Activated CD4-positive, alpha-beta memory T cell treated with anti-CD3 and anti-CD28 coated beads for 36 hours (primary cell): Measurements from ENCODE around the gene UQCC3. TPM values are rescaled to one million over a fixed set of nuclear protein-coding genes. Genes with fewer than 3 reads are reported as not detected.
"Not testable (repeated sequence)": the region's sequence is repeated elsewhere in the genome, so short reads cannot be mapped to it uniquely, and the experiment has no call there.

Experiments used
- CTCF ChIA-PET: fragments of 350-600 bp; sonication (Branson Sonifier 250); formaldehyde crosslinking; loops from one replicate; lab custom pipeline; 2021; ENCODE audit warnings: antibody characterized with exemption, inconsistent platforms; lab: Charles Lee
- POLR2A ChIA-PET: fragments of 350-600 bp; sonication (Branson Sonifier 250); formaldehyde crosslinking; loops from one replicate; lab custom pipeline; 2021; ENCODE audit warnings: antibody characterized with exemption; lab: Charles Lee
- DNase-seq: peaks from one replicate; pipeline ENCODE4 v3.0.0-alpha.2; 2020
- H3K27ac Mint-ChIP-seq: one replicate; pipeline ENCODE4 v1.8.0; 2021; ENCODE audit warnings: mixed read lengths
- H3K27me3 Mint-ChIP-seq: one replicate; pipeline ENCODE4 v1.8.0; 2021; ENCODE audit warnings: mixed read lengths
- H3K36me3 Mint-ChIP-seq: one replicate; pipeline ENCODE4 v1.8.0; 2021; ENCODE audit warnings: mixed read lengths
- H3K4me1 Mint-ChIP-seq: one replicate; pipeline ENCODE4 v1.8.0; 2021; ENCODE audit warnings: low read depth, mixed read lengths
- H3K4me3 Mint-ChIP-seq: one replicate; pipeline ENCODE4 v1.8.0; 2021; ENCODE audit warnings: mild to moderate bottlenecking, mixed read lengths
- H3K9me3 Mint-ChIP-seq: one replicate; pipeline ENCODE4 v1.8.0; 2021; ENCODE audit warnings: mixed read lengths
- intact Hi-C: fragments of 100-400 bp; cut with micrococcal nuclease; formaldehyde crosslinking; loops from one replicate; pipeline ENCODE4 v1.15.1; 2023
- total RNA-seq, 2 experiments: library from RNA; stranded (reverse); gene quantifications; one replicate each; pipeline ENCODE4 v1.2.3, GENCODE V29; 2021

Gene UQCC3
- total RNA-seq, 2 experiments from 2014 or later: 6.0 to 6.2 TPM

DNA sequence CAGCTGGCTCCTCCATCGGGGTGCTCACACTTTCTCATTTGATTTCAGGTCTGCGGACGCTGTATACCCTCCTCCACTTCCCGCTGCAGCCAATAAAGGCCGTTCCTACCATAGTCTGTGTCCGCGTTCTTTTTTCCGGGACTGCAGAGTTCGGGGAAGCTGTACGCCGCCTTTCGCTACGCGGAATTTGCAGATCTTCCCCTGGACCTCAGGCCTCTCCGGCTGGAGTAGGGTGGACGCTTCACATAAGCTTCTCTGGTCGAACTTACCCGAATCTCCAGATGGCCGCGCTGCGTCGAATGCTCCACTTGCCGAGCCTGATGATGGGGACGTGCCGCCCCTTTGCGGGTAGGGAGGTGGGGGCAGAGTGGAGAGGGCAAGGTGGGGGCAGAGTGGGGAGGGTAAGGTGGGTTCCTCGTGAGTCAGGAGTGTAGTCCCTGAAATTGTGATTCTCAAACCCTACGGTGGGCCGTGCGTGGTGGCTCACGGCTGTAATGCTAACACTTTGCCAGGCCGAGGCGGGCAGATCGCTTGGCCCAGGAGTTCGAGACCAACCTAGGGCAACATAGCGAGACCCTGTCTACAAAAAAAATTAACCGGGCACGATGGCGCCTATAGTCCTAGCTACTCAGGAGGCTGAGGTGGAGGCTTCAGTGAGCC is 5.7 kb upstream of the UQCC3 start:
- H3K27me3 Mint-ChIP-seq: no peaks in the 10 kb centered on the region
- intact Hi-C loops: loop anchor here (1.0 to 2.0 kb wide), 7 partner anchors 12 to 167 kb away; partner anchors contain the start of genes EML3, INTS5, MTA2 and ROM1
- peak; percentile 74 for DNase-seq
- CTCF ChIA-PET: interaction anchor here (0.7 to 2.5 kb wide), 21 partner anchors 8 to 1306 kb away, joined by 3 to 19 read pairs (median 5); partner anchors contain the start of genes B3GAT3, EML3, HNRNPUL2 and INTS5
- H3K27ac Mint-ChIP-seq: peak overlapping the region; percentile 97
- no peaks in the 10 kb centered on the region for H3K9me3 Mint-ChIP-seq
- H3K4me3 Mint-ChIP-seq: peak overlapping the region; percentile 98
- POLR2A ChIA-PET: interaction anchor here (0.6 to 5.4 kb wide), 34 partner anchors 9 to 237 kb away, joined by 3 to 71 read pairs (median 10); partner anchors contain the start of genes B3GAT3, EEF1G, EML3 and GANAB
- peaks cover 41% of the 10 kb centered on the region for H3K36me3 Mint-ChIP-seq
- peaks cover 43% of the 10 kb centered on the region for H3K4me1 Mint-ChIP-seq

GRCh38 chr11:62666259-62666926 is 5.1 kb upstream of the UQCC3 start:
- no peaks in the 10 kb centered on the region for H3K9me3 Mint-ChIP-seq
- peaks cover 45% of the 10 kb centered on the region for H3K36me3 Mint-ChIP-seq
- H3K4me3 Mint-ChIP-seq: peak overlapping the region; percentile 98
- intact Hi-C loops: no loop called here
- H3K27me3 Mint-ChIP-seq: no peaks in the 10 kb centered on the region
- H3K4me1 Mint-ChIP-seq: peaks cover 43% of the 10 kb centered on the region
- H3K27ac Mint-ChIP-seq: peak overlapping the region; percentile 97
- ChIA-PET CTCF (interaction anchor here (0.7 to 2.5 kb wide), 6 partner anchors 55 to 1307 kb away, joined by 3 to 6 read pairs (median 3); partner anchors contain the start of gene TMEM179B), POLR2A (interaction anchor here (0.6 to 5.4 kb wide), 16 partner anchors 8 to 215 kb away, joined by 4 to 71 read pairs (median 17); partner anchors contain the start of genes EEF1G, GANAB, INTS5 and MTA2)
- peak; percentile 27 for DNase-seq

- ChIA-PET CTCF (interaction anchor here (0.7 to 2.5 kb wide), 9 partner anchors 10 to 242 kb away, joined by 3 to 6 read pairs (median 3); partner anchors contain the start of genes B3GAT3, EML3 and TMEM179B), POLR2A (interaction anchor here (0.8 to 5.4 kb wide), 12 partner anchors 15 to 214 kb away, joined by 3 to 71 read pairs (median 4); partner anchors contain the start of genes B3GAT3, EEF1G, GANAB and INTS5)
- Mint-ChIP-seq H3K9me3 (no peaks in the 10 kb centered on the region), H3K27ac (peak overlapping the region; percentile 97), H3K27me3 (no peaks in the 10 kb centered on the region), H3K4me3 (peak overlapping the region; percentile 98), H3K36me3 (peaks cover 54% of the 10 kb centered on the region), H3K4me1 (peaks cover 47% of the 10 kb centered on the region)
- intact Hi-C loops: no loop called here
- DNase-seq: no peak
Measured at GRCh38 chr11:62667460-62667859, 4.0 kb upstream of the UQCC3 start.

DNA sequence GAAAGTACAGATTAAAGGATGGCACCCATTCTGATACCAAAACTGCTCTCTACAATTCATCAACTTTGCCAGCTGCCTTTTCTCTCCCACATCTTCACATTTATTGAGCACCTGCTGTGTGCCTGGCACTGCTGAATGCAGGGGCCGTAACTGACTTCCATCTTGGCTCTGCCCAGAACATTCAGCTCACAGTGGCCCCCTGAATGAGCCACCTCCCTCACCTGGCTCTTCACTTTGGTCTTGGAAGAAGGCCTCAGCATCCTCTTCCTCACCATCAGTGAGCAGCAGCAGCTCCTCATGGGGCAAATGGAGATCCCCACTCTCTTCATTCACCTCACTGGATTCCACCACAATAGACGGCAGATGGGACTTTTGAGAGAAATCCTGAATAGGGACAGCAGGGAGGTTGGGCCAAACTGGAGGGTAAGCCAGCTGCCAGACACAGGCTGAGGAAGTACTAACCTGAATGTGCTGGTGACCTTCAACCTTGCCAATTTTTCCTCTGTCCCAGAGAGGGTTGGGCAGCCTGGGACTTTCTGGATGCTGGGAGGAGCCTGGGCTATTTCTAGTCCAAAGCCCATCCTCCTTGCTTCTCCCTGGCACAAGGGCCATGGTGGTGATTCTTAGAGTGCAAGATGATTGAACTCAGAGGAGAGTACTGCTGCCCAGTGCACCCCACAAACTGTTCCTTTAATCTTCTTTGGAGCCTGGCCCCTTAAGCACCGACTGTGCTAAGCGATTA is 1.9 kb upstream of the UQCC3 start:
- CTCF ChIA-PET: interaction anchor here (0.7 to 2.4 kb wide), 7 partner anchors 16 to 245 kb away, joined by 3 to 8 read pairs (median 5); partner anchors contain the start of genes HNRNPUL2 and INTS5
- intact Hi-C loops: loop anchor here (2.0 to 10.0 kb wide), 3 partner anchors 17 to 245 kb away; partner anchors contain the start of genes HNRNPUL2 and INTS5
- Mint-ChIP-seq H3K4me3 (peak overlapping the region; percentile 94), H3K9me3 (no peaks in the 10 kb centered on the region), H3K36me3 (peaks cover 48% of the 10 kb centered on the region), H3K4me1 (peaks cover 51% of the 10 kb centered on the region), H3K27ac (peak overlapping the region; percentile 98), H3K27me3 (no peaks in the 10 kb centered on the region)
- DNase-seq: no peak
- POLR2A ChIA-PET: interaction anchor here (0.6 to 4.5 kb wide), 6 partner anchors 17 to 196 kb away, joined by 3 to 43 read pairs (median 8); partner anchors contain the start of genes GANAB, INTS5 and TMEM179B

GRCh38 chr11:62671236-62671607 is 251 bp upstream of the UQCC3 start:
- POLR2A ChIA-PET: interaction anchor here (0.9 to 4.5 kb wide), 27 partner anchors 8 to 210 kb away, joined by 3 to 43 read pairs (median 7); partner anchors contain the start of genes B3GAT3, BSCL2, EEF1G and GANAB
- H3K27me3 Mint-ChIP-seq: no peaks in the 10 kb centered on the region
- peaks cover 41% of the 10 kb centered on the region for H3K36me3 Mint-ChIP-seq
- H3K27ac Mint-ChIP-seq: peak overlapping the region; percentile 98
- H3K4me3 Mint-ChIP-seq: peak overlapping the region; percentile 94
- DNase-seq: no peak
- CTCF ChIA-PET: interaction anchor here (0.6 to 2.4 kb wide), 8 partner anchors 23 to 115 kb away, joined by 3 to 13 read pairs (median 6); partner anchors contain the start of genes B3GAT3, HNRNPUL2 and TUT1
- H3K4me1 Mint-ChIP-seq: peaks cover 54% of the 10 kb centered on the region
- intact Hi-C loops: loop anchor here (1.0 to 10.0 kb wide), 4 partner anchors 8 to 246 kb away; partner anchors contain the start of genes HNRNPUL2, INTS5 and UBXN1
- H3K9me3 Mint-ChIP-seq: no peaks in the 10 kb centered on the region

DNA sequence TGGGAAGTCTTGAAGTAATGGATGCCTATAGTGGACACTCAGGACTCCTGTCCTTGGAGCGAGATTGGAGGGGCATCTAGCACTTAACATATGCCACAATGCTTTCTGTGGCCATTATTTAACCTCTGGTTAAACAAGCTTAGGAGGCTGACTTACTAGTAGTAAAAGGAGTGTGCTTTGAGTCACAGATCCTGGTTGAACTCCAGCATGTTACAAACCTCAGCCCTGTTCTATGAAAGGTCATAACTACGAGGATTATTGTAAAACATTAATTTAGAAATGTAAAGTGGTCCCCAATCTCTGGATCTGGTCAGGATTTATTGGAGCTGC is 1.7 kb downstream of the UQCC3 start:
- intact Hi-C loops: loop anchor here (10.0 kb wide), 1 partner anchor 248 kb away; no protein-coding TSS in a partner anchor
- H3K36me3 Mint-ChIP-seq: peaks cover 41% of the 10 kb centered on the region
- no peaks in the 10 kb centered on the region for H3K9me3 Mint-ChIP-seq
- DNase-seq: no peak
- peak overlapping the region; percentile 94 for H3K4me3 Mint-ChIP-seq
- ChIA-PET POLR2A (interaction anchor here (0.6 to 4.3 kb wide), 5 partner anchors 8 to 108 kb away, joined by 3 to 24 read pairs (median 11); partner anchors contain the start of genes C11orf98, CSKMT, HNRNPUL2 and TTC9C), CTCF (interaction anchor here (0.8 to 1.9 kb wide), 4 partner anchors 8 to 249 kb away, joined by 3 to 4 read pairs (median 3); partner anchors contain the start of genes C11orf98, CSKMT and SLC3A2)
- no peaks in the 10 kb centered on the region for H3K27me3 Mint-ChIP-seq
- peaks cover 55% of the 10 kb centered on the region for H3K4me1 Mint-ChIP-seq
- peak overlapping the region; percentile 98 for H3K27ac Mint-ChIP-seq

- H3K4me3 Mint-ChIP-seq, H3K9me3 Mint-ChIP-seq, CTCF ChIA-PET, H3K27ac Mint-ChIP-seq, DNase-seq, H3K27me3 Mint-ChIP-seq: not testable (repeated sequence)
- POLR2A ChIA-PET: interaction anchor here (0.6 to 4.3 kb wide), 2 partner anchors 10 to 34 kb away, joined by 3 to 24 read pairs; partner anchors contain the start of genes C11orf98 and CSKMT
- Mint-ChIP-seq H3K36me3 (peaks cover 34% of the 10 kb centered on the region), H3K4me1 (peaks cover 45% of the 10 kb centered on the region)
- intact Hi-C loops: loop anchor here (10.0 kb wide), 1 partner anchor 251 kb away; no protein-coding TSS in a partner anchor
Measured at GRCh38 chr11:62675415-62675814, 3.9 kb downstream of the UQCC3 start.

DNA sequence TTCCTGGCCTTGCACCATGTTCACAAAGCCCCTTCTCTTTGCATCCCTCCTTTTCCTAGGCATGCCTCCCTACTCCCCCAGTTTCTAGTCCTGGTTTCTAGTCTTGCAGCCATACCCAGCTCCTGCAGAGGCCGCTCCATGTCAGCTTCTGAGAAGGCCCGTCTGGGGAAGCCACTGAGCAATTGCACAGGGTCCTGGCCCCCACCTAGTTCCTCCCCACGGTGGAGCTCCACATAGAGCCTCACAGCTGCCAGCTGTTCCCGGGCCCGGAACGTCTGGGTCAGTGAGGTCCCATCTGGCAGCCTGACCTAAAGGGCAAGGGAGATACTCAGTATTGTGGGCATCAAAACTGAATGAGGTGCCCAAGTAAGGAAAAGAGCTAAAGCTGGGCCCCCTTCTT is 5.2 kb downstream of the UQCC3 start:
- Mint-ChIP-seq H3K27ac (no peak overlapping the region), H3K4me3 (no peak overlapping the region), H3K36me3 (peaks cover 26% of the 10 kb centered on the region), H3K27me3 (no peaks in the 10 kb centered on the region), H3K4me1 (peaks cover 50% of the 10 kb centered on the region), H3K9me3 (no peaks in the 10 kb centered on the region)
- no peak for DNase-seq
- POLR2A ChIA-PET: interaction anchor here (1.5 to 4.3 kb wide), 2 partner anchors 11 to 23 kb away, joined by 4 to 24 read pairs; partner anchors contain the start of genes C11orf98, CSKMT and INTS5
- intact Hi-C loops: loop anchor here (10.0 kb wide), 1 partner anchor 252 kb away; no protein-coding TSS in a partner anchor
- CTCF ChIA-PET: interaction anchor here (1.0 to 1.5 kb wide), 2 partner anchors 17 to 19 kb away, joined by 4 read pairs; no protein-coding TSS in a partner anchor

DNA sequence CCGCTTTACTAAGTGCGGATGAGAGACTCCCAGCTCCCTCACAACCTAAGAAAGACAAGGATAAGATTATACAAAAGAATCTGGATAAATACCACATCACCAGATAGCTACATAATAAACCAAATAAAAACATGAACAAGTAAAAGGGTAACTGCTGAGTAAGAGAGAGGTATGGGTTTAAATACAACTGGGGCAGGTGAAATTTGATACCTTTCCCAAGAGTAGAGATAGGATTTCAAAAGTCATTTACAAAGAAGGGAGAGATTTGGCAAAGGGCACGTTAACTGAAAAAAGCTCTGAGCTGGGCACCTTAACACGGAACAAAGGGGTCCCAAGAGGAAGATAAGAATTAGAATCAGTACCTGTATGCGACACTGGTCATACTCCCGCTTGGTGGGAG is 5.7 kb downstream of the UQCC3 start:
- DNase-seq: no peak
- H3K27ac Mint-ChIP-seq: no peak overlapping the region
- H3K9me3 Mint-ChIP-seq: no peaks in the 10 kb centered on the region
- intact Hi-C loops: loop anchor here (10.0 kb wide), 1 partner anchor 252 kb away; no protein-coding TSS in a partner anchor
- no peaks in the 10 kb centered on the region for H3K27me3 Mint-ChIP-seq
- H3K4me1 Mint-ChIP-seq: peaks cover 49% of the 10 kb centered on the region
- H3K36me3 Mint-ChIP-seq: peaks cover 23% of the 10 kb centered on the region
- POLR2A ChIA-PET: interaction anchor here (1.5 to 4.3 kb wide), 2 partner anchors 12 to 24 kb away, joined by 4 to 24 read pairs; partner anchors contain the start of genes C11orf98, CSKMT and INTS5
- H3K4me3 Mint-ChIP-seq: peak overlapping the region; percentile 86
- CTCF ChIA-PET: interaction anchor here (0.6 to 1.5 kb wide), 3 partner anchors 17 to 310 kb away, joined by 3 to 4 read pairs (median 4); no protein-coding TSS in a partner anchor

DNA sequence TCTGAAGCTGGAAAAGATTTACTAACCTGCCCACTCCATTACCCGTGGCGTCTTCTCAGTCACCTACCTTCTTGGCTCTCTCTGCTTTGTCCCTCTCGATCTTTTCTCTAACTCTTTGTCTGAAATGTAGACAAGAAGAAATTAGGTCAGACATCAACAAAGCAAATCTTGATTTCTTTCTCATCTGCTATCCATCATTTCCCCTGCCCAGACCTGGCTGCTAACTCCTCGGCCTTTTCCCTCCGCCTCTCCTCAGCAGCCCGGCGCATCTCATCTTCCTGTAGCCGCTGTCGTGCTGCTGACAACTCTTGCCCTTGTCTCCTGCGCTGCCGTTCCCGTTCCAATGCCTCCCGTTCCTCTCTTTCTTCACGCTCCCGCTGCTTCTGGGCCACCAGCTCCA is 6.2 kb downstream of the UQCC3 start:
- intact Hi-C loops: loop anchor here (10.0 kb wide), 1 partner anchor 253 kb away; no protein-coding TSS in a partner anchor
- CTCF ChIA-PET: interaction anchor here (0.6 to 1.0 kb wide), 2 partner anchors 16 to 310 kb away, joined by 3 to 4 read pairs; no protein-coding TSS in a partner anchor
- peak overlapping the region; percentile 86 for H3K4me3 Mint-ChIP-seq
- H3K27ac Mint-ChIP-seq: peak overlapping the region; percentile 90
- H3K9me3 Mint-ChIP-seq: no peaks in the 10 kb centered on the region
- POLR2A ChIA-PET: interaction anchor here (1.5 kb wide), 1 partner anchor 24 kb away, joined by 4 read pairs; the partner anchor contains the start of gene INTS5
- no peaks in the 10 kb centered on the region for H3K27me3 Mint-ChIP-seq
- DNase-seq: no peak
- H3K4me1 Mint-ChIP-seq: peaks cover 43% of the 10 kb centered on the region
- peaks cover 20% of the 10 kb centered on the region for H3K36me3 Mint-ChIP-seq
